HG02870 (cell line): ENCODE data around the gene MMRN1.

Source experiments
- ATAC-seq: cut with Tn5 transposase; IDR thresholded peaks from one replicate; pipeline ENCODE4 v1.9.1; 2021; ENCODE audit warnings: mild to moderate bottlenecking, moderate library complexity; ENCODE audit not compliant: unreplicated experiment

Gene MMRN1, protein sequence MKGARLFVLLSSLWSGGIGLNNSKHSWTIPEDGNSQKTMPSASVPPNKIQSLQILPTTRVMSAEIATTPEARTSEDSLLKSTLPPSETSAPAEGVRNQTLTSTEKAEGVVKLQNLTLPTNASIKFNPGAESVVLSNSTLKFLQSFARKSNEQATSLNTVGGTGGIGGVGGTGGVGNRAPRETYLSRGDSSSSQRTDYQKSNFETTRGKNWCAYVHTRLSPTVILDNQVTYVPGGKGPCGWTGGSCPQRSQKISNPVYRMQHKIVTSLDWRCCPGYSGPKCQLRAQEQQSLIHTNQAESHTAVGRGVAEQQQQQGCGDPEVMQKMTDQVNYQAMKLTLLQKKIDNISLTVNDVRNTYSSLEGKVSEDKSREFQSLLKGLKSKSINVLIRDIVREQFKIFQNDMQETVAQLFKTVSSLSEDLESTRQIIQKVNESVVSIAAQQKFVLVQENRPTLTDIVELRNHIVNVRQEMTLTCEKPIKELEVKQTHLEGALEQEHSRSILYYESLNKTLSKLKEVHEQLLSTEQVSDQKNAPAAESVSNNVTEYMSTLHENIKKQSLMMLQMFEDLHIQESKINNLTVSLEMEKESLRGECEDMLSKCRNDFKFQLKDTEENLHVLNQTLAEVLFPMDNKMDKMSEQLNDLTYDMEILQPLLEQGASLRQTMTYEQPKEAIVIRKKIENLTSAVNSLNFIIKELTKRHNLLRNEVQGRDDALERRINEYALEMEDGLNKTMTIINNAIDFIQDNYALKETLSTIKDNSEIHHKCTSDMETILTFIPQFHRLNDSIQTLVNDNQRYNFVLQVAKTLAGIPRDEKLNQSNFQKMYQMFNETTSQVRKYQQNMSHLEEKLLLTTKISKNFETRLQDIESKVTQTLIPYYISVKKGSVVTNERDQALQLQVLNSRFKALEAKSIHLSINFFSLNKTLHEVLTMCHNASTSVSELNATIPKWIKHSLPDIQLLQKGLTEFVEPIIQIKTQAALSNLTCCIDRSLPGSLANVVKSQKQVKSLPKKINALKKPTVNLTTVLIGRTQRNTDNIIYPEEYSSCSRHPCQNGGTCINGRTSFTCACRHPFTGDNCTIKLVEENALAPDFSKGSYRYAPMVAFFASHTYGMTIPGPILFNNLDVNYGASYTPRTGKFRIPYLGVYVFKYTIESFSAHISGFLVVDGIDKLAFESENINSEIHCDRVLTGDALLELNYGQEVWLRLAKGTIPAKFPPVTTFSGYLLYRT

DNA sequence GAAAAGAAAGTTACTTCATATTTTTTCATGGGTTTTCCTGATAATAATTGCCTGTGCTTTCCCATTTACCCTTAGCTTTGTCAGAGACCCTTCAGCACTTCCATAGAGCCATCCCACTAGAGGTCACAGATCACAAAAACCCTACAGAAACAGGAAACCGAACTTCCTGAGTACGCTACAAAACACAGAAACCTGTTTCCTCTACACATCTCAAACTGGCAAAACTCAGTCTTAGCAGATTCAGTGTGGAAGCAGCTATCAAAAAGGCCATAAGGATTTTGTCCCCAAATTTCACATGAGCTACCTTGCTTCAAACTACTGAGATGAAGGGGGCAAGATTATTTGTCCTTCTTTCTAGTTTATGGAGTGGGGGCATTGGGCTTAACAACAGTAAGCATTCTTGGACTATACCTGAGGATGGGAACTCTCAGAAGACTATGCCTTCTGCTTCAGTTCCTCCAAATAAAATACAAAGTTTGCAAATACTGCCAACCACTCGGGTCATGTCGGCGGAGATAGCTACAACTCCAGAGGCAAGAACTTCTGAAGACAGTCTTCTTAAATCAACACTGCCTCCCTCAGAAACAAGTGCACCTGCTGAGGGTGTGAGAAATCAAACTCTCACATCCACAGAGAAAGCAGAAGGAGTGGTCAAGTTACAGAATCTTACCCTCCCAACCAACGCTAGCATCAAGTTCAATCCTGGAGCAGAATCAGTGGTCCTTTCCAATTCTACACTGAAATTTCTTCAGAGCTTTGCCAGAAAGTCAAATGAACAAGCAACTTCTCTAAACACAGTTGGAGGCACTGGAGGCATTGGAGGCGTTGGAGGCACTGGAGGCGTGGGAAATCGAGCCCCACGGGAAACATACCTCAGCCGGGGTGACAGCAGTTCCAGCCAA, at the start of gene MMRN1:
Gene MMRN1 (plus strand): TSS at position 206 of the 902 bp plus-strand sequence. CDS start 118 bp downstream, at position 324.
- ATAC-seq, result peak; percentile 84

DNA sequence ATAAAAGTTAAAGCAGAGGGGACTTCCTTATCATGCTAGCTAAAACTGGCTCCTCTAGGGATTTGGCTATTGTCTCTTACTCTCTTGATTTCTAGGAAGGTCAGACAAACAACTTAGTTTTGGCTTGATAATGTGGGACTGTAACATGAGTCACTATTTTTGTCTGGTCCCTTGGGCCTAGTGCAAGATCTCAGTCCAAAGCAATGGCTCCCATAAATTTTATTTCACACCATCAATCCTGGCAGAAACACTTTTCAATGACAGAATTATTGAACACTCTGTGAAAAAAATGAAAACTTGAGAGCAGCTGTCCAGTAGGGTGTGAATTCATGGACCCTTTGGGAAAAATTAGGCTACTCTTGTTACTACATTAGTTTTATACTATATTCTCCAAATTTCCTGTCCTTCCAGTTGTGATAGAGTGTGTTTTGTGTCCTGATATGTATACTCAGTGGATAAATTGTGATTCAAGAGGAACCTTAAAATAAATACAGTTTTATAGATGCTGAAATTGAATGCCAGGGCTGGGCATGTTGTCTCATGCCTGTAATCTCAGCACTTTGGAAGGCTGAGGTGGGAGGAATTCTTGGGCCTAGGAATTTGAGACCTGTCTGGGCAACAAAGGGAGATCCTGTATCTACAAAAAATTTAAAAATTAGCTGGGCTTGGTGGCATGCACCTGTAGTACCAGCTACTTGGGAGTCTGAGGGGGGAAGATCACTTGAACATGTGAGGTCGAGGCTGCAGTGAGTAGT, 46.9 kb upstream of the MMRN1 start:
- ATAC-seq, result no peak

DNA sequence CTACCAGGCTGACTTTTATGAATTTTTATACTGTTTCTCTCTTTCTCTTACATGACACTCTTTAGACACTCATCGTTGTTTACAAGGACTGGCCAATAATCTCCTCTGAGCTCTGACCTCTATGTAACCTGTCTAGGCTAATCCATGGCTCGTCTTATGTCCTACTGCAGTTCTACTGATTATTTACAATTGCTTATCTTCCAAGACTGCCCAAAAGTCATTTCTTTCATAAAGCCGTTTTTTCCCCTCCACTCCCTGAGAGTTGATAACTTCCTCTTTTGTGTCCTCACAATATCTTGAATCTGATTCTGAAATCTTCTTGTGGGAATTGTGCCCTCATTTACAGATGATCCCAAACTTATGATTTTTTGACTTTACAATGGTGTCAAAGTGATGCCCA, 39.4 kb upstream of the MMRN1 start:
- no peak for ATAC-seq

DNA sequence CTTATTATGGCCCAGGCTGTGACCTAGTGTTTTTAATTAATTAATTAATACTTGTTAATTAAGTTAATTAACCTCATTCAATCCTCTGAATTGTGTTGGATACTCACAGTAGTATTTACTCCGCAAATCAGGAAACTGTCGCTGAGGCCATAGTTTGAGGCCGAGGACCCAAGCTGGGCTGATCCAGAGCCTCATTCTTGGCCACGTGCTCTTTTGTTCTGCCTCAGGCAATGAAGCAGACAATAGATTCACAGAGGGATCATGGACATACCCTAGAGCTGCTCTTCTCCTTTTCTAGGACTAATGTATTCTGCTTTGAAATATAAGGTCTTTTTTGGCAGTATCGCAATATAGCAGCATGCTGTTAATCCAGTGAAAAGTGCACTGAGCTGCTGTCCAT, 33.7 kb upstream of the MMRN1 start:
- ATAC-seq, result no peak

DNA sequence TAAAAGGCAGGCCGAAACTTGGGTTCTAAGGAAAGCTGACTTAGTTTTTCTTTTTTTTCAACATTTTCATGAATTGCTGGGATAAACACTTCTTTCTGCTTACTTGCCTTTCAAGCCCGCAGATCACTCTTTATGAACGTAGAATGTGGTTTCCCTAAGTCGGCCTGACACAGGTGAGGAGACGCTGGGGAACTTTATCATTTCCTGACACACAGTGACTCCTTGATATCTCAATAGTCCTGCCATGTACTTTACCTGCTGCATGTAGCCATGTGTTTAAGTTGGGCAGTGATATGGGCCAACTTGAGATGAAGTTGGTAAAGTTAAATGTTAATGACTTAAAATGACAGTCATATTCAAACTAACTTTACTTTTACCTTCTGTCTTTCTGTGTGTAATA, 31.1 kb upstream of the MMRN1 start:
- ATAC-seq, result no peak

DNA sequence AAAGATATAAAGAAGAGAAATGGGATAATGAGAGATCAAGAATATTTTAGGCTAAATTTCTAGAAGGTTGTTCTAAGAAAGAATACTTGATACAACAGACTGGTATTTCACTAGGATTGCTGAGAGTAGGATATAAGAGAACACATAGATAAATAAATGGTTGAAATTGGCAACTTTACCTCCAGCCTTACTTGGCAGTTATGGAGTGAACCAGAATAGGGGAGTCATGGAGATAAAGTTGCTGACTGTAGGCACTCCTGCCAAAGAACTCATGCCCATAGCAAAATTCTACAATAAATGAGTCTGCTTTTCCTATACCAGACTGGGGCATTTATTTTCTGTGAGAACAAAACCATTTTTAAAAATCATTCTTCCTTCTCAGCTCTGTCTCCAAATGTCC, 26.4 kb upstream of the MMRN1 start:
- ATAC-seq, result no peak

DNA sequence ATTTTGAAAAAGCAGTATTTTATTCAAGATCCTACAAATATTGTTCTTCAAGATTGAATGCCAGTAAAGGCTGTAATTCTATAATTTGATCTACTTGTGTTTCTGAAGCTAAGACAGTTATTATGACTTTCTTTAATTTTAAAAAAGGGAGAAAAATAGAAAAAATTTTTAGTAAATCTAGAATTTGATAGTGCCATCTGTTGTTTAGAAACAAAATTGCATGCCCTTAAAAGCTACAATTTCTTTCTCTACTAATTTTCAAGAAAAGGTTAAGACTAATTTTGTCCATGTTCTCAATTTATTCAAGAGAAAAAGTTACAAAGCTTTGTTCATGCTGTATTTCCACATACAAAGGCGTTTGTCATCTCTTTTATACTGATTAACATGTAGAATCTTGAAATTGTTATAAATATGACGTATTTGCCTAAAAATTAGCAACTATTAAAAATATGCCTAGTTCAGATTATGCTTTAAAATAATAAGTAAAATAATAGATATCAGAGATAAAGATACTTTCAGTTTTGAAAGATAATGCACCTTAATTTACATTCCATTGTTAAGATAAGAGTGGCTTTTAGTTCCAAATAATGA, 25.6 kb upstream of the MMRN1 start:
- no peak for ATAC-seq

DNA sequence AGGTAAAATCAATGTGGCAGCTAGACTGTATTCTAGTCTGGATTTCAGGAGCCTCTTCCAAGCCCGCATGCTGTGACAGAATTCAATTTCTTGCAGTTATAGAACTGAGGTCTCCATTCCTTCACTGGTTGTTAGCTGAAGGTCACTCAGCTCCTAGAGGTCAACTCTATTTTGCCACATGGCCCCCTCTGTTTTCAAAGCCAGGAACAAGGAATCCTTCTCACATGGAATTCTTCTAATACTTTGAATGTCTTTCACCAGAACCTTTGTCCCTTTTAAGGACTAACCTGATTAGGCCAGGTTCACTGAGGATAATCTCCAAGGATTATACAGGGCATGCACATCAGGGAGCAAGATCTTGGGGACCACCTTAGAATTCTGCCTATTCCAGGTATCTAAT, 23.4 kb upstream of the MMRN1 start:
- ATAC-seq, result no peak

DNA sequence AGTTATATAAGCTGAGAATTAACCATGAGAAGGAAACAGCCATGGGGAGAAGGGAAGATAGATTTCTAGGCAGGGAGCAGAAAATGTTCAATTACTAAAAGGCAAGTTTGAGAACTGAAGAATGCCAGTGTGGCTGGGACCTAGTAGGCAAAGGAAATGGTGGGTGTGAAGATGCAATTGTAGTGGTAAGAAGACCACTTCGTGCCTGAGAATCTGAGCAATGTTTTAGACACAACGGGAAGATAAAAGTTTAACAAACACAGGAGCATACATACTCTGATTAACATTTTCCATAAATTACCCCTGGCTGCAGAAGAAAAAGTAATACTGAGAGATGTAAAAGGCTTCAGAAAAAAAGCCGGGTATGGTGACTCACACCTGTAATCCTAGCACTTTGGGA, 18.1 kb upstream of the MMRN1 start:
- ATAC-seq, result no peak

DNA sequence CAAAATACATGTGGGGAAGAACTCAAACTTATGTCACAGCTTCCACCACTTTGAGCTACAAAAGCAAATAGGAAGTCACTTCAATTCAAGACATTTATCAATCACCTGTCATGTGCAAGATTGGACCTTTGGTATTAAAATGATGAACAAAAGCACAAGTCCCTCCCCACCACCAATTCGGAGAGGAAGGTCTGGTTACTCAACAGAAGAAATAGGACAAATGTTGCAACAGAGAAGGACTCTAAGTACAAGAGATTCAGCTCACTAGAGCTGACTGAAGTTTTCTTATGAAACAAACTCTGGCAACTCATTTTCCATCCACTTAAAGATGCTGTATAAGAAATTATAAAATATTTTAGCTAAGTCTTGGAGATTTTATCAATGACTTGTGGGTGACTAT, 16.0 kb upstream of the MMRN1 start:
- ATAC-seq, result no peak

DNA sequence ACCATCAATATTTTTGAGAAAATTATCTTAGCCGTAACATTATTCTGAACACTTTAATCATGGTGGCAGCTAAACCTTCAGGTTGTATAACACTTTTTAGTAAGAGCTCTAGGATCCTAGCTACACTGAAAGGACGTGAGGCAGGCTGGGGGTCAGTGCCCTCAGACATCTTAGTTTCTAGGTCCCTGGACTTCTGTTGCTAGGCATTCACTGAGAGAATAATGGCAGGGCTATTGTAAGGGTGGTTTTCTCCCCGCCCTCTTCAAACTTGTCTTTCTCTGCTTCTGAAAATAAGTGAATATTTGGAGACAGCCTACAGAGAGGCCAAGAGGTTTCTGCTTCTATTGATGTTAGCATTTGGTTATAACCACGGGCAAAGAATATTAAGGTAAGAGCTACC, 15.4 kb upstream of the MMRN1 start:
- ATAC-seq, result no peak

DNA sequence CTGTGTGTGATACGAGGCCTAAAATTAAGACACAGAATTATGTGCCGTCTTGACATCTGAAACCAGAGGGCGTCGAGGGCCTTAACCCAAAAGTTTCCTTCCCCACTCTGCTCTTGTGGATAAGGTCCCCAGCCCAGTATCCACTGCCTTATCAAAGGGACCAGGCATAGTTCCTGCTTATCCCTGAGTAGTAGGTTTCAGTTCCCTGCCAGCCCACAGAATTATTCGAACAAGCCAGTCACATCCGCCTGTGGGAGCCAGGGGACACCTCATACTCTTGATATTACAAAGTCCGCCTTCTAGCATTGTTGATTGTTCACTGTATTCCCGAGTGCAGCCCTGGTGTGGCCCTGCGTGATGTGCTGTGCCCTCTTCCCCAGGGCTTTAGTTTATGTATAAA, 5.4 kb upstream of the MMRN1 start:
- no peak for ATAC-seq

DNA sequence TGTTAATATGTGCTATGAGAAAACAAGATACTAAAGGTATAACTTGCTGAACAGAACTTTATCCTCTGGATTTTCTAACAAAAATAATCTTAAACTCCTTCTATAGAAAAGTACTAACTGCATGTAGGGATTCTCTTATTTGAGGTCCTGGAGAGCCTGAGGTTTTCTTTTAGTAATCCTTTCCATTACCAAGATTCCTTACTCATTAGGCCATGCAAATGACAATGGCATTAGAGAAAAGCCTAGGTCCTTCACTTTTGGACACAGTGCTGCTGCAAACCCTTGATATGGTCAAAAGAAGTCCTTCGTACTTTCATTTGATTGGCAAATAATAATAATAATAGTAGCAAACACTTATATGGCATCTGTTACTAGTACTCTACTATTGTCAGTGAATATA, 3.2 kb downstream of the MMRN1 start:
- ATAC-seq, result no peak

DNA sequence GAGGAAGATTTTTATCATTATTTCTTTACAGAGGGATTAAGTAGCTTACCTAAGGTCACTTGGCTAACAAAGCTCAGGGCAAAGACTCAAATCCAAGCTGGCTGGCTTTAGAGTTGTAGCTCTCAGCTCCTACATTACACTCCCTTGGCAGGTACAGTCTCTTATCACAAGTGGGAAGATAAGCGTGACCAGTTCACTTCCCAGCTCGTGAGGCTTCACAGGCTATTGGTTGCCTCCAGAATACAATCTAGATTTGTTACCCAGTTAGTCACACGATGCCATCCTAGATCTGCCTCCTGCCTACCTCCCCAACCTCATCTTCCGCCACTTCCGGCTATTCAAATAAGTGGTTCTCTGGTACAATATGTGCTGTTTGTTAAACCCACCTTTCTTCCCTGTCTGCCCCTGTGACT, 3.7 kb downstream of the MMRN1 start:
- ATAC-seq, result no peak

DNA sequence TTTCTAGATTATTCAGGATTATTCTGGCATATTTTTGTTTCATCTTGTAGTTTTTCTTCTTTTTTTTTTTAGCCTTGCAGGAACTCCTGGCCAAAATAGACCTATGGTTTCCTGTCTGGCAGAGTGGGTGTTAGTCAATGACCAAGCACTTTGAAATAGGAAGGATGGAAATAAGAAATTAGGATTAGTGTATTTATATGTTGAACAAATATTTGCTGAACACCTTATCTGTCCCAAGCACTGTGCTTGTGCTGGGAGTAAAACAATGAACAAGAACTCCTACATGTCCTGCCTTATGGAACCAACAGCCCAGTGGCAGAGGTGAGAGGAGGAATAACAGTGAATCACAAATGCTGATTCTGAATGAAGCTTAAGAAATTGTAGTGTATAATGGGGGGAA, 4.5 kb downstream of the MMRN1 start:
- ATAC-seq, result no peak

DNA sequence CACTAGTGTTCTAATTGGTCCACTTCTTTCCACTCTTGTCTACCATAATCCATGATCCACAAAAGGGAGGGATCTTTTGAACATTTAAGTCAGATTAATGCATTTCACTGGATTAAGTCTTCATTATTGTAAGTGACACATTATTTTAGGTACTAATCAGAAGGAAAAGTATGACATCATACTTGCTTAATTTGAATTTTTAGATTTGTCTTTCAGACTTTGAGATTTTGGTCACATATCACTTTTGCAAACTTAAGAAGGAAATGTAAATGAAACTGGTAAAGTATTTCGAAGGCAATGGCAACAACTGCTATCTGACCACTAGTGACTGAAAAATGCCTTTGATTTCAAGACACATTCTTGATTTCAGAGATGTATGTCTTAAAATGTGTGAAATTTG, 5.2 kb downstream of the MMRN1 start:
- no peak for ATAC-seq

DNA sequence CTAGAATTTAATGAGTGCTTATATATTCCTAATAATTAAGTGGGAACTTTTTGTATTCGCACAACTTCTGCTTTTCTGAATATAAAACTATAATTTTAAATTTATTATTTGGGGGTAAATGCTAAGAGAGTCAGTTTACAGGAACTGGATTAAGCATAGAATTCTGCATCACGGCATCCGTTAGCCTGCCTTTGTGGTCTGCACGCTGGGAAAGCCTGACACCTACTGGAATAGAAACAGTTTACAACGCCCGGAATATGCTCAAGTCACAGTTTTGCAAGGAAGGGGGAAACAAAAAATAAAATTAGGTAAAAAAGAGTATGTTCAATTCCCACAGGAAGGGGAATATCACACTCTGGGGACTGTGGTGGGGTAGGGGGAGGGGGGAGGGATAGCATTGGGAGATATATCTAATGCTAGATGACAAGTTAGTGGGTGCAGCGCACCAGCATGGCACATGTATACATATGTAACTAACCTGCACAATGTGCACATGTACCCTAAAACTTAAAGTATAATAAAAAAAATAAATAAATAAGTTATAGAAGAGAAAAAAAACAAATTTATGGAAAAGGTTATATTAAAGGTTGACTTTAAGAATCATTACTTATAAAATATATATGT, 7.3 kb downstream of the MMRN1 start:
- ATAC-seq, result peak; percentile 78

DNA sequence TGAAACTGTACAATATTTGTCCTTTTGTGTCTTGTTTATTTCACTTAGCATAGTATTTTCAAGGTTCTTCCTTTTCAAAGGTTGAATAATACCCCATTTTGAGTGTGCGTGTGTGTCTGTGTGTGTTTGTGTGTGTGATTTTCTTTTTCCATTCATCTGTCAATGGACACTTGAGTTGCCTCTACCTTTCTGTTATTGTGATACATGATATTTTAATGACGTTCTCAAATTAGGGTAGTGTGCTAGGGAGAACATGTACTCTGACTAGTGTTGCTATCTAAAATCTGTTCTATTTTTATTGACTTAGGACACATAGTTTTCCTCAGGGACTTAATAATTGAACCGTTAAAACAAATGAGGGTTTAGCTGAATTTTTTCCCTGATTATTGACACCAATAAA, 9.9 kb downstream of the MMRN1 start:
- ATAC-seq, result no peak

DNA sequence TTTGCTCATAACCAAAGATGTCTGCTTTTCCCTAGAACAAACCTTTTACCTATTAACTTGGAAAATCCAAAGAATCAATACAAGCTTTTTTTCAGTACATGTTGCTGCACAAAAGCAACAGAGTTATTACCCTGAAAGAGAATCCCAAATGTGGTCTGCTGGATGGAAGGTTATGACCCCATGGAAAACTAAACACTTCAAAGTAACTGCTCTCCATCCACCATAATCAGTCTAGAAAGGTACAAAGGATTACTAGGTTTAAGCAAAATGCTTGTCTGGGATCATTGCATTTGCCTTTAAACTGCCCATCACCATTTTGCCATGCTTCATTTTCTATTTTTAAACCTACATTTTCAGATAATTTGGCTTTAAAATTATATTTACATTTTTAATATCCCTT, 11.7 kb downstream of the MMRN1 start:
- ATAC-seq, result no peak
